GM19035 (cell line): Measurements from ENCODE around the gene KCNA5.

Experiments
- ATAC-seq: cut with Tn5 transposase; IDR thresholded peaks from one replicate; pipeline ENCODE4 v1.9.1; 2021; ENCODE audit not compliant: unreplicated experiment

KCNA5 gene

GRCh38 chr12:5060958-5061357 is 17.3 kb downstream of the KCNA5 start:
- ATAC-seq: no peak

GRCh38 chr12:5063149-5063548 is 19.5 kb downstream of the KCNA5 start:
- no peak for ATAC-seq

GRCh38 chr12:5064913-5065490 is 21.3 kb downstream of the KCNA5 start:
- ATAC-seq: no peak

GRCh38 chr12:5066251-5066650 is 22.6 kb downstream of the KCNA5 start:
- no peak for ATAC-seq

GRCh38 chr12:5068126-5068525 is 24.4 kb downstream of the KCNA5 start:
- no peak for ATAC-seq

- ATAC-seq: no peak
Measured at GRCh38 chr12:5068619-5069018, 24.9 kb downstream of the KCNA5 start.

GRCh38 chr12:5070090-5070489 is 26.4 kb downstream of the KCNA5 start:
- no peak for ATAC-seq

GRCh38 chr12:5071496-5071895 is 27.8 kb downstream of the KCNA5 start:
- ATAC-seq: no peak

GRCh38 chr12:5072311-5072710 is 28.6 kb downstream of the KCNA5 start:
- ATAC-seq: no peak

GRCh38 chr12:5073054-5073453 is 29.4 kb downstream of the KCNA5 start:
- ATAC-seq: no peak

GRCh38 chr12:5073853-5074252 is 30.2 kb downstream of the KCNA5 start:
- no peak for ATAC-seq

GRCh38 chr12:5076761-5077160 is 33.1 kb downstream of the KCNA5 start:
- ATAC-seq: no peak

GRCh38 chr12:5078423-5078822 is 34.7 kb downstream of the KCNA5 start:
- no peak for ATAC-seq

GRCh38 chr12:5081016-5081415 is 37.3 kb downstream of the KCNA5 start:
- no peak for ATAC-seq

- ATAC-seq: no peak
Measured at GRCh38 chr12:5083955-5084849, 40.5 kb downstream of the KCNA5 start.

GRCh38 chr12:5085896-5086295 is 42.2 kb downstream of the KCNA5 start:
- no peak for ATAC-seq

GRCh38 chr12:5087831-5088554 is 44.3 kb downstream of the KCNA5 start:
- no peak for ATAC-seq

- no peak for ATAC-seq
Measured at GRCh38 chr12:5088586-5089264, 45.0 kb downstream of the KCNA5 start.

GRCh38 chr12:5094551-5094950 is 50.9 kb downstream of the KCNA5 start:
- no peak for ATAC-seq

- no peak for ATAC-seq
Measured at GRCh38 chr12:5094986-5095385, 51.3 kb downstream of the KCNA5 start.
